Middle frontal gyrus (tissue), 1 donor: ENCODE results near the gene KDM4D.
"Not testable (repeated sequence)": the region's sequence is repeated elsewhere in the genome, so short reads cannot be mapped to it uniquely, and the experiment has no call there.

ENCODE experiments used
- DNase-seq: peaks from one replicate; pipeline ENCODE4 v3.0.0-alpha.2; 2015; ENCODE audit warnings: low spot score; ENCODE audit errors: extremely low spot score

Gene KDM4D

DNA sequence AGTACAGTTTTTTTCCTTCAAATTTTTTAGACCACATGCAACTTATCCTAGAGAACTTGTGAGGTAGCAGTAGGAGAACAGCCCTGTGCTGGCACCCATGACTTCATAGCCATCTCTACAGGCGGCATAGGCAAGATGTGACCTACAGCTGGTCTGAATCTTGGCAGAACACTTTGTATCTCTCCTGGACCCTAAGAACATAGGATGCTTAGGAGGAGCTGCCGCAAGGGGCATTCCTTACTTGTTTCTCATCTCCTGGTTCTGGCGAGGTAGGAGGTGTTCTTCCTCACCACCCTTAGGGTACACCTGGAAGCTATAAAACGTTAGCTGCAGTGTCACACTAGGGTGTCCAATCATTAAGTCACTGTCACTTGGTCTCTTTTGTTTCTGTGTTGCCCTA, 16.5 kb upstream of the KDM4D start:
- no peak for DNase-seq

DNA sequence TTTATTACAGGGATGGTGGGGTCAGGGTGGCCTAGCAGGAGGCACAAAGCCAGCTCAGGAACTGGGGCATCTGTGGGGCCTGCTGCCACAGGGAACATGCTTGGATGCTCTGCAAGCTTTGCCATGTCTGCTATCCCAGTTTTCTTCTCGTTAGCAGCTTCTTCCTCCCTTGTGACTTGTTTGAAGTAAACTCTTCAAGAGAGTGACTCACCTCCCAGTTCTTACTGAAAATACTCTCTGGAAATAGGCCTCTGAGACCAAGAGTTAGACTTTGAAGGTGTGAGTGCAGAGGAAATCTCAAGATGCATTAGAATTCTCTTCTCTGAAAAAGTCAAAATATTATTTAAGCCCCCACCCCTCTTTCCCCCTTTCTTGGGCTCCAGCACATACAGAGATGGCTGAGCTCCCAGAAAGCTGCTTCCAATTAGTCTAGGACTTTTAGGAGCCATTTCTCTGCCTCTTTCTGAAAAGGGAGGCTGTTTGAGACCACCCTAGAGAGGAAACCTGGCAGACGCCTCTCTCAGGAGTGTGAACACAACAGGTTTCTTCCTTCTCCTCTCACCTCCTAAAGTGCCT, 15.3 kb upstream of the KDM4D start:
- DNase-seq, result no peak

DNA sequence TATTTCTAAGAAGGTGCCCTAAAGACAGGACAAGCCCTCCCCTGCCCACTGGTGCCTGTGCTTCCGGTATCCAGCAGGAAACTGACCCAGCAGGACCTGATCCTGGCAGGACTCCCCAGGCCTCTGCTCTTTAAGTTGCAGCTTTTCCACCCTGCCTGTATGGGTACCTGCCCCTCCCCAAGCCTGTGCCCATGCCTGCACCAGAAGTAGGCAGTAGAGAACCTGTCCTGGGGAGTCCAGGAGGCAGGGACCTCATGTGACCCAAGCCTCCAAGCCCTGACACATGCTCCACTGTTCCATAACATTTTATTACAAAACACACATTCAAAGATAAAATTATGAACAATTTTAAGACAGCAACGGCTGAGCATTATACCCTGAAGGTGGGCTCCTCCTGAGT, 14.3 kb upstream of the KDM4D start:
- no peak for DNase-seq

- DNase-seq, result no peak
Observed at GRCh38 chr11:94960488-94960887, 13.0 kb upstream of the KDM4D start.

DNA sequence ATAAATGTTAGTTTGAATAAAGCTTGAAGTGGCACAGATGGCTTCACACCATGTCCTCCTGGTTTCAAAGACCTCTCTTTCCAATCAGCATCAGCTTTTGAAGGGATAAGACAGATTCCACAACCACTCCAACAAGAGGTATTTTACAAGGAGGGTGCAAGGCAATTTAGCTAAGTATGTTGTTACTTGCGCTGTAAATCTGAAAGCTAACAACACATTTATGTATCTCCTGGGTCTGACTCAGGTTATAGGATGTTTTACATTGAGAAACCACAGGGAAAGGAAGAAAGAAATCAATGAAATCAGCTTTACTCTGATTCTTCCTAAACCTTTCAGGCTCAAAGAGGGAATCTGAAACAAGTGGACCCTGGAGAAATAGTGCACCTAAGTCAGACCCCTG, 12.3 kb upstream of the KDM4D start:
- DNase-seq, result no peak

DNA sequence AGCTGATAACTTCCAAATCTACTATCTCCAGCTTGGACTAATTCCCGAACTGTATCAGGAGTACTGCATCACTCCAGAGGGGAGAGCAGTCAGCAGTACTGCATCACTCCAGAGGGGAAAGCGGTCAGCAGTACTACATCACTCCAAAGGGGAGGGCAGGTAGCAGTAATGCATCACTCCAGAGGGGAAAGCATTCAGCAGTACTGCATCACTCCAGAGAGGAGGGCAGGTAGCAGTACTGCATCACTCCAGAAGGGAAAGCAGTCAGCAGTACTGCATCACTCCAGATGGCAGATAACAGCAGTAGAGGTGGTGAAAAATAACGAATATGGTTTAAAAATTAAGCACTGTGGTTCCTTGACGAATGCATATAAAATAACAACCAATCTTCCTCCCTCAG, 8.6 kb upstream of the KDM4D start:
- no peak for DNase-seq

DNA sequence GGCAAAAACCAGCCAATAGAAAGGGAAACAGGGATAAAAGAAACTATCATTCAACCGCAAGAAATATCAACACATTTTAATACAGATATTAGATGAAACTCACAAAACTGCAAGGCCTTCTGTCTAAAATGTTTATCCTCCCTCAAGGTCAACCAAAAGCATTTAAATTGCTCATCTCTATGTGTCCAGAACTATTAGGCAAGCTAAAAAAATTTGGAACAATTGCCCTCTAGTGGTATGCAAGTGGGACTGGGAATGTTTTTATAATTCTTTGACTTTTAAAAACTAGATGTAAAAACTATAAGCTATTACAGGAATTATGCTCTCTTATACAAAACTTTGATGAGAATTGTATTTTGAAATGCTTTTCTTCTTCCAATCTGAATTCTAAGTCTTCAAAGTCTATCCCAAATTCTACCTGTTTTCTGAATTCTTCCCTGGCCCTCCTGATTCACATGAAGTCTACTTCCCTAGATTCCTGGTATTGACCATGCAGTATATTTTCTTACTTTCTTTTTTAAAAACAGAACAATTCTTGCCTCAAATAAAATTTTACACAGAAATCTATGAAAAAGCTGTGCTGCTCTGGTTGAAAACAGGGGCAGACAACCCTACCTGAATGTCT, 5.1 kb upstream of the KDM4D start:
- no peak for DNase-seq

GRCh38 chr11:94972700-94973098, 810 bp upstream of the KDM4D start:
- DNase-seq, result no peak

- DNase-seq, result no peak
Observed at GRCh38 chr11:94974178-94974577, 669 bp downstream of the KDM4D start.

- DNase-seq, result no peak
Observed at GRCh38 chr11:94975599-94975998, 2.1 kb downstream of the KDM4D start.

DNA sequence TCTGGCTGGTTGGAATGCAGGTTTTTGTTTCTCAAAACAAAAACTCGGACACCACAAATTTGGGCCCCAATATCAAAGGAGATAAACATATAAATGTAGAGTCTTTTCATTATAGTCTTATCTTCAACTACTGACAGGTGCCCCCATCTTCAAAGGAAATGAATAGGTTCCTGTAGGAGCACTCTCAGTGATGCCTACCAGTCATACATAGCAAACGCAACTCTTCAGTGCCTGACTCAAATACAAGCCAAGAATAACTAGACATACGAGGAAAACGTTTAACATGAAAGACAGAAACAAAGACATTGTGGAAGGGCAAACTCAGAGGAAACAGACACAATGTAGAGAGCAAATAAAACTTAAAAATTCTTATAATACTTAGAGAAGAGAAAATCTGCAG, 13.9 kb downstream of the KDM4D start:
- DNase-seq, result no peak

DNA sequence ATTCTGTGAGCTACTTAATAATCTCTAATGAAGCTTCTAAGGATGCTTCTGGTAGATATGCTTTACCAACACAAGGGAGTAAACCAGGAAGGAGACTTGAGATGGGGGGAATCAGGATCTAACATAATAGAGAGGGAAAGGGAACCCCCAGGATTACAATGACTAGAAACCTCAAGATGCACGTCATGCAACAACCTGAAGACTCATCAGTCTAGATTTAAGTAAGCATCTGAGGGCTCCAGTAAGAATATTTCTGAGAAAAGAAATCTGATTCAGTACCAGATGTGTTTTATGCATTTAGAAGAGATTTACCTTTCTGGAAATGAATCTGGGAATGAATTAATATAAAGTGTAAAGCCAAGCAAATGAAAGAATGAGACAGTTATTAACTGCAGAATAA, 15.2 kb downstream of the KDM4D start:
- no peak for DNase-seq

DNA sequence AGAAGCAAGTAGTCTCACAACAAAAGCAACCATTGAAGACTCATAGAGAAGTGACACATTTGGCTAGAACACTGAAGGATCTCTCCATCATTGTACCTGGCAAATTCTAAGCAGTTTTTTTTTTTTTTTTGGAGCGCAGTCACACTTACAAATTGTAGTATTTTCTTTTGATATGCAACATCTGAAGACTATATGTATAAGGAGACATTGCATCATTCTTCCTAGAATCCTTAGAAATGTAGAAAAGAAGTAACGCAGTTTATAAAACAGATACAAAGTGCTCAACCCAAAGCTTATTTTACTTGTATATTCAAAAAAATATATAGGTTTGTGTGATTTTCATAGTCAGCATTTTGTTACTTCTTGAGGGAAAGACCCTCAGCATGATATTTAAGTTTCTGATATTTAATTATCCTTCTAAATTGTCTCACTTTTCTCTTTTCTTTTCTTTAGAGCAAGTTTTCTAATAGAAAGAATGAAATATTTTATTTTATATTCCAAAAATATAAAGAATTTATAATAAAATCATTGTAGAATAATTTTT, 20.0 kb downstream of the KDM4D start:
- no peak for DNase-seq

DNA sequence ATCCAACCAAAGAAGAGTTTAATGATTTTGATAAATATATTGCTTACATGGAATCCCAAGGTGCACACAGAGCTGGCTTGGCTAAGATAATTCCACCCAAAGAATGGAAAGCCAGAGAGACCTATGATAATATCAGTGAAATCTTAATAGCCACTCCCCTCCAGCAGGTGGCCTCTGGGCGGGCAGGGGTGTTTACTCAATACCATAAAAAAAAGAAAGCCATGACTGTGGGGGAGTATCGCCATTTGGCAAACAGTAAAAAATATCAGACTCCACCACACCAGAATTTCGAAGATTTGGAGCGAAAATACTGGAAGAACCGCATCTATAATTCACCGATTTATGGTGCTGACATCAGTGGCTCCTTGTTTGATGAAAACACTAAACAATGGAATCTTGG, 23.9 kb downstream of the KDM4D start:
- DNase-seq, result no peak

- no peak for DNase-seq
Observed at GRCh38 chr11:94998285-94998684, 24.8 kb downstream of the KDM4D start.

DNA sequence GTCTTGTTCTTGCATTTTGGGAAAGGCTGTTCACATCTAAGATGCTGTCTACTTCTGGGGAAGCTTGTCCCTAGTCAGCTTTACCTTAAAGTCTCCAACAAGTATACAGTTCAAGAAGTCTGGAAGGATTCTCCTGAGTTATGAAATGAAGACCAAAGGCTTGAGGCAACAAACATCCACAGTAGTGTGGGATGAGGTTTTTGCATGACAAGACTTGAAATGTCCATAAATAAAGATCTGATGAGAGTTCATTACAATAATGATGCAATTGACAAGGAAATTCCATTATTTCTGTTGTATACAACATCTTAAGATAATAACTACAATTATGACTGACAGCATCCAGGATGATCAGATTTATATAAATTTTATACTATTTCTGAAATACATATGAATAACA, 30.2 kb downstream of the KDM4D start:
- DNase-seq, result no peak

DNA sequence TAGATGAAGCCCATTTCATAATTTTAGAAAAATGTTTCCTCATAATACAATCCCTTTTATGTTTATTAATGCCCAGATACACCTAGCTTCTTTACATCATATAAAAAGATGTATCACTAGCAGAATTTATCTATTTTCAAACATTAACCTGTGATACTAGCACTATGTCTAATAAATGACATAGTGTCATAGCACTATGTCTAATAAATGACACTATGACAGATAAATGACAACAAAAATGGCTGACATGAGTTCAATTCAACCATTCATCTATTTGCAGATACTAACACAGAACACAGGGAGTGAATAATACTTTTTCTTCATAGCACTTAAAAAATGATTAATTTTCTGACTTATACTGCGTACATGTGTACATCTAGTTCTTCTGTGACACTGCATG, 32.1 kb downstream of the KDM4D start:
- DNase-seq, result no peak

GRCh38 chr11:95011376-95011775, 37.9 kb downstream of the KDM4D start:
- no peak for DNase-seq

GRCh38 chr11:95014184-95014821, 40.8 kb downstream of the KDM4D start:
- DNase-seq, result no peak

- no peak for DNase-seq
Observed at GRCh38 chr11:95016139-95016538, 42.6 kb downstream of the KDM4D start.

DNA sequence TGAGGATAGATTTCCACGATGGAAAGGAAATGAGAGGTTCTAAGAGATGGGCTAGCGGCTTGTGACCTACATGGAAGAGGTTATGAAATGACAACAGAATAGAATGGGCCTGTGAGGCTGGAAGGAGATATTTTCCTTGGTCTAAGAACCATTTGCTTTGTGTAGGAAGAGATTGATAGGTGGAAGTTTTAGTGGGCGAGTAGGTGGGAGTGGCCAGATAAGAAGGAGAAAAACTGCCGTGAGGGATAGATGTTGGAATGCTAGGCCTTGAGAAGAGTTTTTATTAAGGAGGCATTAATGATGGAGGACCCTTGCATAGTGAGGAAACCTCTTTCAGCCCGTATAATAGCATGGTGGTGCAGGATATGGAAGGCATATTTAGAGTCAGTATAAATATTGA, 48.0 kb downstream of the KDM4D start:
- not testable (repeated sequence) for DNase-seq

GRCh38 chr11:95024958-95025357, 51.4 kb downstream of the KDM4D start, which contains the start of gene KDM4E:
Gene KDM4E (plus strand): TSS chr11:95025258. CDS start chr11:95025558, 300 bp downstream.
- no peak for DNase-seq

GRCh38 chr11:95025594-95025993, 52.1 kb downstream of the KDM4D start:
- not testable (repeated sequence) for DNase-seq
